ENCODE results near the gene CALHM2.
"Not testable (repeated sequence)": the region's sequence is repeated elsewhere in the genome, so short reads cannot be mapped to it uniquely, and the experiment has no call there.

CALHM2 gene

GRCh38 chr10:103449208-103450144 lies 2.7 kb downstream of the CALHM2 start:
- no peak for DNase-seq

DNA sequence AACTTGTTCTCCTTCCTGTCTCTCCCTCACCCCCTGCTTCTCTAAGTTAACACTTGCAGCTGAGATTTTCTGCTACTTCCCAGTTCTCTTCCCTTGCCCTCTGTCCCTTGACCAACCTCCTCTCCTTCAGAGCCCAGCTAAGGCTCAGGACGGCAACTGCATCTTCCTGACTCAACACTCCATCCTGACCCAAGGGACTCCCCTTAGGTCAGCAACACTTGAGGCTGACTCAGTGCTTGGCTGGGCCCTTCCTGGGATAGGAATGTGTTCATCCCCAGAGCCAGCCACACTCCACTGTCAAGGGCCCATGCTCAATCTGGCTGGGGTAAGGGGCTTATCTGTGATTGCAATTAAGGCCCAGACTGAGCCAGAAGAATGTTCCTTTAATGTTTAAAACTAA lies 3.4 kb downstream of the CALHM2 start:
- no peak for DNase-seq

DNA sequence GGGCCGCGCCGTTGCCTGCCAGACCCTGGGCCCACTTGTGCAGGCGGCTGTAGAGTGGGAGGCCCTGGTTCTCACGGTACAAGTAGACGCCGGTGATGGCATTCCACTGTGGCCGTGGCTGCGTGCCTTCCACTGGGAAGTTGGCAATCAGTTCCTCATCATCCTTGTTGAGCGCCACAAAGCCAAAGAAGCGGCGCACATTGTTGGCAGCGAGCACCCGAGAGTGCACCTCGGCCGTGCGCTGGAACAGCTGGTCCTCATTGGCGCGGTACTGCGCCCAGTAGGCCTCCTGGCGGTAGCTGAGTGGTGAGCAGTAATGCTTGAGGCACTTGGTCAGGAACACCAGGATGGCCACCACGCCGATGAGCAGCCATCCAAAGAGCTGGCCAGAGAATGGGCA lies 5.0 kb downstream of the CALHM2 start:
- no peak for DNase-seq

- no peak for DNase-seq
Observed at GRCh38 chr10:103445767-103446567, 6.2 kb downstream of the CALHM2 start.

DNA sequence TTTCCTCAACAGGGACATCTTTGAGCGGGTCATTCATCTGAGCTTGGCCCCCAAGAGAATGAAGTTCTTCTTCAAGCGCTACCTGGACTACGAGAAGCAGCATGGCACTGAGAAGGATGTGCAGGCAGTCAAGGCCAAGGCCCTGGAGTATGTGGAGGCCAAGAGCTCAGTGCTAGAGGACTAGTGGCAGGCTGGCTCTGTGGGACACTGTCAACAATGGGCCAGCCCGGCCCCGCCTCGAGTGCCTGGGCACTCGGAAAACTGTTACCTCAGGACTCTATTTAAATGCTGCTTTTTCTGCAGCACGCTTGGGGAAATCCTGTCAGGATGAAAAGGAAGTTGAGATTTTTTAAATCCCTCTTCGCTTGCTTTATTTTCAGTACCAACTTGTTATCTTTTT lies 6.8 kb downstream of the CALHM2 start:
- no peak for DNase-seq

DNA sequence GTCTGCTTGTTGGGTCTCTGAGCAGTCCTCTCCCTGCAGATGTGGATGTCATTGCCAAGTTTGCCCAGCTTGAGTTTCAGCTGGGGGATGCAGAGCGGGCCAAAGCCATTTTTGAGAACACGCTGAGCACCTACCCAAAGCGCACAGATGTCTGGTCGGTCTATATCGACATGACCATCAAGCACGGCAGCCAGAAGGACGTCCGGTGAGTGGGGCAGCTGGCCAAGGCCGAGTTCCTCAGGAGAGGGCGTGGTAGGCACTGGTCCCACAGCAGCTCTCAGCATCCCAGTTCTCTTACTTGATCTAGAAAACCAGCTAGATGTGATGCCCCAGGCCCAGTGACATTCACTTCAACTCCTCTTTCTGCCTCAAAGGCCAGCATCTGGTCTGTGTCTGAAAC lies 7.7 kb downstream of the CALHM2 start:
- no peak for DNase-seq

GRCh38 chr10:103443475-103444185 lies 8.5 kb downstream of the CALHM2 start:
- no peak for DNase-seq

DNA sequence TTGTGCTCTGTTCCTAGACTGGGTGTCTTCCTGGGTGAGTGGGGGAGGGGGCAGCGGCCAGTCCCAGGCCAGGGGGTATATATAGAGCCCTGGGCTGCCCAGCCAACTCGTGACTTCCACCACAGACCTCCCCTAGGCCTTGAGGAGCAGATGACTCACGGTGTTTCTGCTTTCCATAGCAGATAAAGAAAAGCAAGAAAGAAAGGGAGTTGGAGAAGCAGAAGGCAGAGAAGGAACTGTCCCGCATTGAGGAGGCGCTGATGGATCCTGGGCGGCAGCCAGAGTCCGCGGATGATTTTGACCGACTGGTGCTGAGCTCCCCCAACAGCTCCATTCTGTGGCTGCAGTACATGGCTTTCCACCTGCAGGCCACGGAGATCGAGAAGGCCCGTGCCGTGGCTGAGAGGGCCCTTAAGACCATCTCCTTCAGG lies 10.1 kb downstream of the CALHM2 start:
- DNase-seq: no peak

DNA sequence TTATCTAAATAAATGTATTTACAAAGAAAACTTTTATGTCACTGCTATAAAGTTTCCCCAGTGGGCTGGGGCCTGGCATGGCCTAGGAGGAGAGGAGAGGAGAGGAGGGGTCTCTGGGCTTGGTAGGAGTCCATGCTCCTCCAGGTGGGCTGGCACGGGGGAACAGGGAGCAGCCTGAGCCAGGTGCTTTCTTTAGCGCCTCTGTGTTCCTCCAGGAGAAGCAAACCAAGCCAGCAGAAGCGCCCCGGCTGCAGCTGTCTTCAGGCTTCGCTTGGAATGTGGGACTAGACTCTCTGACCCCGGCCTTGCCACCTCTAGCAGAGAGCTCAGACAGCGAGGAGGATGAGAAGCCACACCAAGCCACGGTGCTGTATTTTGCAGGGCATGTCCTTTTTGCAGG lies 10.6 kb downstream of the CALHM2 start:
- DNase-seq: no peak

DNA sequence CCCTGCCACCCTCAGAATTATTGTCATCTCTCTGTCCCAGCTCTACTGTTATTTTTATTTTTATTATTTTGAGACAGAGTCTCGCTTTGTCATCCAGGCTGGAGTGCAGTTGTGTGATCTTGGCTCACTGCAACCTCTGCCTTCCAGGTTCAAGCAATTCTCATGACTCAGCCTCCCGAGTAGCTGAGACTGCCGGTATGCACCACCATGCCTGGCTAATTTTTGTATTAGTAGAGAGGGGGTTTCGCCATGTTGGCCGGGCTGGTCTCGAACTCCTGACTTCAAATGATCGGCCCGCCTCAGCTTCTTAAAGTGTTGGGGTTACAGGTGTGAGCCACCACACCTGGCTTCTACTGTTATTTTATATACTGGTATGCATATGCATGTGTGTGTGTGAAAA lies 11.0 kb downstream of the CALHM2 start:
- no peak for DNase-seq

DNA sequence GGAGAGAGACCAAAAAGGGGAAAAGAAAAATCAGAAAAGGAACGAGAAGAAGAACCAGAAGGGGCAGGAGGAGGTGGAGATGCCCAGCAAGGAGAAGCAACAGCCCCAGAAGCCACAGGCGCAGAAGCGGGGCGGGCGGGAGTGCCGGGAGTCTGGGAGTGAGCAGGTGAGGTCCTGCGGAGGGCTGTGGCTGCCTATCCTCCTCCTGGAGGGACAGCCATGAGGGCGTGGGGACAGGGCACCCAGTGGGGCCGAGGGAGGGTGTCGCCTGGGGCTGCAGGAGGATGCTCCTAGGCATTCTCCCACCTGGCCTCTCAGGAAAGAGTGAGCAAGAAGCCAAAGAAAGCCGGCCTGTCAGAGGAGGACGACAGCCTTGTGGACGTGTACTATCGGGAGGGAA lies 11.8 kb downstream of the CALHM2 start:
- no peak for DNase-seq

GRCh38 chr10:103439776-103440175 lies 12.4 kb downstream of the CALHM2 start:
- no peak for DNase-seq

DNA sequence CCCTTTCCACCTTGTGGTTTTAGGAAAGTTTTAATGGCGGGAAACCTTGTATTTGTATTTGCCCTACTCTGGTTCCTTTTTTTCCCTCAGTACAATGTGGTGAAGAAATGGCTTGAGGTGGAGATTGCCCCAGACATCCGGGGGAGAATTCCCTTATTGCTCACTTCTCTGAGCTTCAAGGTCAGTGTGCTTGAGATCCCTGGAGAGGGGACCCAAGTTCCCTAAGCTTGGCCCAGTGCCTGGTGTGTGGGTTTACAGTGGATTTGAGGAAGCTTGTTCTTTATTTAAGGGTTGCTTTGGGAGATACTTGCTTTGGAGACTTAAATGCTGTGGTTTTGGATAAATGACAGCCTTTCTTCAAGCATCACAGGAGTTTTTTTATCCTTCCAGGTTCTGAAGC lies 18.3 kb downstream of the CALHM2 start:
- no peak for DNase-seq

GRCh38 chr10:103431902-103432301 lies 20.3 kb downstream of the CALHM2 start:
- DNase-seq: no peak

DNA sequence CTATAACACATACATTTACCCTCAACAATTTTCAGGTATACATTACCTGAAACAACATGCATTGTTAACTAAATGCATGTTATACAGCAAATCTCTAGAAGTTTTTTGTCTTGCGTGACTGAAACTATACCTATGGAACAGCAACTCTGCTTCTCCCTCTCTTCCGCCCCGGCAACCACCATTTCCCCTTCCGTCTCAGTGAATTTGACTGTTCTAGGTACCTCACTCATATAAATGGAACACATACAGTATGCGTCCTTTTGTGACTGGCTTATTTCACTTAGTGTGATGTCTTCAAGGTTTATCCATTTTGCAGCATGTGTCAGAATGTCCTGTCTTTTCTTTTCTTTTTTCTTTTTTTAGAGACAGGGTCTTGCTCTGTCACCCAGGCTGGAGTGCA lies 22.5 kb downstream of the CALHM2 start:
- no peak for DNase-seq

DNA sequence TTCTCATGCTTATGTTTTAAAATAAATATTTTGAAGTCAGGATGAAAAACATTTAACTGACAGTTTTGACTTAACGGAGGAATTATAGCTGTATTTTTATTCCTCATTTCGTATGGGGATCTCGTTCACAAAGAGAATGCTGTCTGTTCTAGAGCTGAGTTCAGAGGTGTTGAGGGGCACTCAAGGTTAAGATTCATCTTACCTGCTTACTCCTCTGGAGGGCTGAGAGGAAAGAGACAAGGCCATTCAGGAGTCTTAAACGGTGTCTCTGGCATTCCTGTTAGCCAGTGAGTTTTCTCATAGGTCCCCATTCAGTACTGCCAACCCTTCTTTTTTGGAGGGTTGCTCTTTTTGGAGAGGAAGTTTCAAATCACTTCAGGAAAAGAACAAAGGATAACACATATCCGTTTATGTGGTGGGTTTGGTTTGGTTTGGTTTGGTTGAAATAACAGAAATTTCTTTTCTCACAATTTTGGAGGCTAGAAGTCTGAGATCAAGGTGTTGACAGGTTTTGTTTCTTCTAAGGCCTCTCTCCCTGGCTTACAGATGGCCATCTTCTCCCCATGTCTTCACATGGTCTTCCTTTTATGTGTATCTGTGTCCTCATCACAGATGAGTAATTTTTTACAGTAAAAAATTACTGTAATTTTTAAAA lies 23.1 kb downstream of the CALHM2 start:
- no peak for DNase-seq

- DNase-seq: no peak
Observed at GRCh38 chr10:103427866-103428265, 24.3 kb downstream of the CALHM2 start.

DNA sequence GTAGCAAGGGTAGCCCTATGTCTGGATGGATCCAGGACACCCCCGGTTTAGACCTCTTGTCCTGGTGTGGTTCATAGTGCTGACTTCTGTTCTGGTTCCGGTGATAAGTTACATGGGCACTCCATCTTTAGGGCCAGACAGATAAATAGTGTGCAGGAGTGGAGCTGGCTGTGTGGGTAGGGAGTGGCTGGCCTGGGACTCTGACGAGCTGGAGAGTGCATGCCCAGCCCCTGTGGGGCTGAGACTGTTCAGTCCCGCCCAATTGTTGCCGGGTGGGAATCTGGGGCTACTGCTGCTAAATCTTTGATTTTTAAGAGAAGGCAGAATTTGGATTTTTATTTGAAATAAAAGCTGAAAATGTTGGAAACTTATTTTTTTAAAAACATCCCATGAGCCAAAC lies 28.4 kb downstream of the CALHM2 start:
- DNase-seq: no peak

- DNase-seq: no peak
Observed at GRCh38 chr10:103419101-103419500, 33.1 kb downstream of the CALHM2 start.

DNA sequence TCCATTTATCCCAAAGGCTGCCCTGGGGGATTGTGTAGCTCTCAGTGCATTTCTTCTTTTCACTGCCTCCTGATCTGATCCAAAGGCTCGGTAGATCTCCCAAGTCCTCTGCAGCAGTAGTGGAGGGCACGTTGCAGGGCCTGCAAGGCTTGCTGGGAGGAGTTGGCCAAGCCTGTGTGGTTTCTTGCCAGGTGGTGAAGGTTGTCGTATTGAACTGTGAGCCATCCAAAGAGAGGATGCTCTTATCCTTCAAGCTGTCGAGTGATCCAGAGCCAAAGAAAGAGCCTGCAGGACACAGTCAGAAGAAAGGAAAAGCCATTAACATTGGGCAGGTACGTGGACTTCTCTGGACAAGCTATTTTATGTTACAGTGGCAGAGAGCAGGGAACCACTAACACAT lies 34.6 kb downstream of the CALHM2 start:
- DNase-seq: no peak

DNA sequence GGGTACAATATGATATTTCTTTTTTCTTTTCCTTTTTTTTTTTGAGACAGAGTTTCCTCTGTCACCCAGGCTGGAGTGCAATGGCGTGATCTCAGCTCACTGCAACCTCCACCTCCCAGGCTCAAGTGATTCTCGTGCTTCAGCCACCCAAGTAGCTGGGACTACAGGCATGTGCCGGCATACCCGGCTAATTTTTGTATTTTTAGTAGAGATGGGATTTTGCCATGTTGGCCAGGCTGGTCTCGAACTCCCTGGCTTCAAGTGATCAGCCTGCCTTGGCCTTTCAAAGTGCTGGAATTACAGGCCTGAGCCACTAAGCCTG lies 35.1 kb downstream of the CALHM2 start:
- DNase-seq: not testable (repeated sequence)

- DNase-seq: peak; percentile 31
Observed at GRCh38 chr10:103416436-103417147, 35.6 kb downstream of the CALHM2 start.

Measured in retina (tissue), 1 donor.